HG02759 (cell line): ENCODE data around the gene EVC.
"Not testable (repeated sequence)": the region's sequence is repeated elsewhere in the genome, so short reads cannot be mapped to it uniquely, and the experiment has no call there.

ENCODE experiments used
- ATAC-seq: cut with Tn5 transposase; IDR thresholded peaks from one replicate; pipeline ENCODE4 v1.9.1; 2021; ENCODE audit warnings: mild to moderate bottlenecking, moderate library complexity; ENCODE audit not compliant: unreplicated experiment

Gene EVC

DNA sequence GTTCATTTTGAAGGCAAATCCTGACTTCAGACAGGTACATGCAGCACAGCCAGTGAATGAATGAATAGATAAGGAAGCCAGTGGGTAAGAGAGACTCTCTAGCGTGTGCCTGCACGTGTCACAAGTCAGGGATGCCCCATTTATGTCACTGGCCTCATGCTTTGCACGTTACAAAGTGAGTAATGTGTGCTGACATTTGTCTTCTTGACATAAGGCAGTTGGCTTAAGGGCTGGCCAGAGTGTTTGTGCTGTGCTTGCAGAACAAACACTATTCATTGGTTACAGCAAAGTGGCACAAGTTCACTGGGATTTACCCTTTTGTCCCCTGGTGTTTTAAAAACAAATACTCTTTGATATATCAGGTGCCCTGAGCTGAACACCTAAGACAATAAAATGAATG lies 125.9 kb downstream of the EVC start:
- no peak for ATAC-seq

DNA sequence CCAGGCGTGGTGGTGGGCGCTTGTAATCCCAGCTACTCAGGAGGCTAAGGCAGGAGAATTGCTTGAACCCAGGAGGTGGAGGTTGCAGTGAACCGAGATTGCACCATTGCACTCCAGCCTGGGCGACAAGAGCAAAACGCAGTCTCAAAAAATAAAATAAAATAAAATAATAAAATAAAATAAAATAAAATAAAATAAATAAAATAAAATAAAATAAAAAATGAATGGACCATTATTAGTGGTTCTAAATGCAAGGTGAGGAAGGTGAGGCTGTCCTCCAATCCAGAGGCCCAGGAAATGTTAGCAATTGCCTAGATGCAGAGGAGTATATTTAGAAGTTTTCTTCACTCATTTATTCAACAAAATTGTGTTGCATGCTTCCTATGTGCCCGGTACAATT lies 126.5 kb downstream of the EVC start:
- not testable (repeated sequence) for ATAC-seq

DNA sequence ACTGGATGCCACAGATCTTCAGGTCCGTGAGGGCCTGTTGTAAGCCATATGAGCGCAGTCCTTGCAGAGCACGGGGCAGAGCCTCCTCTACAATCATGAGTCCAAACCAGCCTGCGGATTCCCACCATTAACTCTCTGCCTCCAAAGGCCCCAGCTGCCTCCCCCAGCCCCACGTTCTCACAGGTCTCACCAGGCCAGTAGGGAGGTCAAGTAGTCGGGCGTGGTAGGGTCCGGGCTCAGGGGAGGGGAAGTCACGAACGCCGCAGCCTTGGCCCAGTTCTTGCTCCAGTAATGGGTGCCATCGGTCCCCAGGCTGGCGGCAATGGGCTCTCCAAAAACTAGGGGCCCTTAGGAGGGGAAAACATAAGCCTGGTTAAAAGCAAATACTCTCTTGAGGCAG lies 128.3 kb downstream of the EVC start:
- ATAC-seq, result no peak

DNA sequence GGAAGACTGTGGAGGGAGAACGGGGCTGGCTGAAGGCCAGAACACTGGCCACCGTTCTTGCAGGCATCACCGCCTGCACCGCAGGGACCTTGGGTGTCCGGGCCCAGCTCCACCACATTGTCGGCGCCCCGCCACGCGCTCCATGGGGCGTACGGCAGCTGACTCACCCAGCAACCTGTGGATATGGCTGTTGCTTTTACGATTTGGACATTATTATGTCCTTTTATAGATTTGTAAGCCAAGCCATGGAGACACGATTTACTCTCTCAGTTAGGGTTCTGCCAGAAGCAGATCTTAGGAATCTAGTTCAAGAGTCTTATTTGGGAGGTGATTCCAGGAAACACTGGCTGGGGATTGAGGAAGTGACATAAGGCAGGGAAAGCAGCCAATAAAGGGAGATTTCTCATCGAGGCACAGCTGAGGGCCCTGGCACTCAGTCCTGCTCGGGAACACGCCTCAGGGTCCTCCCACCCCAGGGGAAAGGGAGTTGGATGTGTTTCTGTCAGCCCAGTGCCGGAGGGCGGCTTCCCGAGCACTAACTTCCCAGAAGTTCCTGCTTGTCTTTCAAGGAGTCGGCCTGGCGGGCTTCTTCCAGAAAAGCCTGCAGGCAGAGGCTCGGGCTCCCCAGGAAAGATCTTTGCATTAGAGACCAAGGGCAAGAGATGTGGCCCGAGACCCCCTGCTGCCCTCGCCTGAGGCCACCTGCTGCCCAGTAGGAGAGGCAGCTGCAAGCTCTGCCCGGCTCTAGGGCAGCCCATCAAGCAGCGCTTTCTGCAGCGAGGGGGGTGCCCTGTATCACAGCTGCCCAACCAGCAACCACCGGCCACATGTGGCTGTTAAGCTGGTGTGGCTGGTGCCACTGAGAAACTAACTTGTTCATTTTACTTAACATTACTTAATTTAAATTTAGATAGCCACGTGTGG lies 129.0 kb downstream of the EVC start:
- ATAC-seq, result no peak

DNA sequence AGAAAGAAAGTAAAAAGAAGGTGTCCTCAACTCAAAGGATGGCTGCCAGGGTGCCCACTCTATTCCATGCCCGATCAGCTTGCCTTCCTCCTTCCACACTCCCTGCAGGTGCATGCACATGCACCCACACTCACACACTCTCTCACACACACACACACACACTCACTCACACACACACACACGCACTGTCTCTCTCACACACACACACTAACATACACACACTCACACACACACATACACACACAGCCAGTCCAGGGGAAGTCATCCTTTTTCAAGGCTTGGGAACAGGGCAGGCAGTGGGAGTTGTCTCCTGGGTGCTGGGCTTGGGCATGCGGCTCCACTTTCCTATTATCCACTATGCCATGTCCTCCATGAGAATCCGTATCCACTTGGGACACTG lies 131.5 kb downstream of the EVC start:
- no peak for ATAC-seq

DNA sequence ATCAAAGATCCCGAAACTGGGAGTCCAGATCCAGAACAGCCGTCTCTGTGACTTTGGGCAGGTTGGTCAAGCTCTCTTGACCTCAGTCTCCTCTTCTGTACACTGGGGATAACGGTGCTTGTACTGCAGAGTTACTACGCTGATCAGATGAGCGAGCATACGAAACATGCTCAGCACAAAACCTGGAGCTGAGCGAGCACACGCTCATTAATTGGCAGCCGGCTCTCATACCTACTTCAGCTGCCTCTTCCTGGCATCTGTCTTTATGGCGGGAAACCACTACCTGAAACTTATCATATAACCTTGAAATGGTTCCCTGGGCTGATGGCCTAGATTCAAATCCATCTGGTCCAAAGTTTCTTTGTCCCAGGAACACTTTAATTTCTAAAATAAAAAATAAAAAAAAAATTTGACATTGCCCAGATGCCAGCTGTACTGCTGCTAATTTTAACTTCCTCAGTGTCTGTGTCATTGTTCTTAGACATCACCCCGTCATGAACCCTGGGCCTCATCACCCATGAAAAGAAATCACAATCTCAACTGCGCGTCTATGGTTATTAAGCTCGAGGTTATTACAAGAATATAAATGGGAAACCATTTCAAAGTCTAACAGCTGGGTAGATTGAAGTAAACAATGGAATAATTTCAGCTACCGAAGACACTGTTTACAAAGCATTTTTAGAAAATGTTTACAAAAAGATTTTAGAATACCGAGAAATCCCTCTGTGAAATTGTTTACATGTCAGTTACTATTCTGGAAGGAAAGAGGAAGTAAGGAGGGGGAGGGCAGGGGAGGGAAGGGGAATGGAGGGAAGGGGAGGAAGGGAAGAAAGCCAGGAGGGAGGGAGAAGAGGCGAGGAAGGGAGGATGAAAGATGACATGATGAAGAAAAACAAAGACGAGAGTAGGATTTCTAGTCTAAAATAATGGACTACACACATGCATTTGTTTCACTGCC lies 132.9 kb downstream of the EVC start:
- no peak for ATAC-seq

DNA sequence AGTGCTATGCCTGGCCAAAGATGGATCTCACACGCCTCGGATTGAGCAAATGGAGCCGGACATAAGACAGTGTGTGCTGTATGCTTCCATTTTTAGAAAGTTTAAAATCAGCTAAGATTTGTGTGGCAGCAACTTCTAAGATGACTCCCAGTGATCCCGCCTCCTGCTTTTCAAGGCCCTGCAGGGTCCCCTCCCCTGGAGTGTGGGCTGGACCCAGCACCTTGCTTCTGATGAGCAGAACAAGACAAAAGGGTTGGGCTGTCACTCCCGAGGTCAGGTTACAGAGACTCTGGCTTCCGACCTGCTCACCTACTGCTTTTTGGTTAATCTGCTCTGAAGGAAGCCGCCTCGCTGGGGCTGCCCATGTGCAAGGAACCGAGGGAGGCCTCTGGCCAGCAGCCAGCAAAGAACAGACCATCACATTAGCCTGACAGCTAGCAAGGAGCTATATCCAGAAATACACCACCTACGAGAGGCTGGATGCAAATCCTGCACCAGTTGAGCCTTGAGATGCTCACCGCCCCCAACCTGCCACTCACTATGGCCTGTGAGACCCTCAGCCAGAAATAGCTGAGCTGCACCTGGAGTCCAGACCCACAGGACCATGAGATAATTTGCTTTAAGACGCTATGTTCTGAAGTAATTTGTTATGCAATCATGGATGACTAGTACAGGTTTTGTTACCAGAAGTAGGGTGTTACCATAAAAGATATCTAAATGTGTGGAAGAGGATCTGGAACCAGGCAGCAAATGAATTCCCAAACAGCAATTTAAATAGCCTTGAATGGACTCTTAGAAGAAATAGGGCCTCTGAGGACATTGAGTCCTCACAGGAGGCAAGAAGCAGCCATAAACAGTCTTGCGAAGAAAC lies 134.3 kb downstream of the EVC start:
- ATAC-seq, result no peak

DNA sequence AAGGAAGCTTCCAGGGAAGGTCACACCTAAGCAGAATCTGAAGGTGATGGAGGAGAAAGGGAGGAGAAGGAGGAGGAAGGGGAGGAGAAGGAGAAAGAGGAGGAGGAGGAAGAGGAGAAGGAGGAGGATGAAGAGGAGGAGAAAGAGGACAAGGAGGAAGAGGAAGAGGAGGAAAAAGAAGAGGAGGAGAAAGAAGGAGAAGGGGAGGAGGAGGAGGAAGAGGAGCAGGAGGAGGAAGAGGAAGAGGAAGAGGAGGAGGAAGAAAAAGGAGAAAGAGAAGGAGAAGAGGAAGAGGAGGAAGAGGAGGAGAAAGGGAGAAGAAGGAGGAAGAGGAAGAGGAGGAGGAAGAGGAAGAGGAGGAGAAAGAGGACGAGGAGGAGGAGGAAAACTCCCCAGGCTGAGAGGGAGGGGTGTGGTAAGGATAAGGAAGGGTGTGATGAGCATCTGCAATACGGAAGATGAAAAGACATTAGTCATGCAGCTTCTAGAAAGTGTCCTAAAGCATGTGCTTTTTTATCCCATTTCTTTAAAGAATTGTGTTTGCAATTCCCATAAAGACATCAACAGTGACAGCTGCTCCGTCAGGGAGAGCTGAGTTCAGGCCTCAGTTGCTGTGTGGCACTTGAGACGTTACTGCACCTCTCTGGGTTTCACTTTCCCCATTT lies 140.8 kb downstream of the EVC start:
- no peak for ATAC-seq

DNA sequence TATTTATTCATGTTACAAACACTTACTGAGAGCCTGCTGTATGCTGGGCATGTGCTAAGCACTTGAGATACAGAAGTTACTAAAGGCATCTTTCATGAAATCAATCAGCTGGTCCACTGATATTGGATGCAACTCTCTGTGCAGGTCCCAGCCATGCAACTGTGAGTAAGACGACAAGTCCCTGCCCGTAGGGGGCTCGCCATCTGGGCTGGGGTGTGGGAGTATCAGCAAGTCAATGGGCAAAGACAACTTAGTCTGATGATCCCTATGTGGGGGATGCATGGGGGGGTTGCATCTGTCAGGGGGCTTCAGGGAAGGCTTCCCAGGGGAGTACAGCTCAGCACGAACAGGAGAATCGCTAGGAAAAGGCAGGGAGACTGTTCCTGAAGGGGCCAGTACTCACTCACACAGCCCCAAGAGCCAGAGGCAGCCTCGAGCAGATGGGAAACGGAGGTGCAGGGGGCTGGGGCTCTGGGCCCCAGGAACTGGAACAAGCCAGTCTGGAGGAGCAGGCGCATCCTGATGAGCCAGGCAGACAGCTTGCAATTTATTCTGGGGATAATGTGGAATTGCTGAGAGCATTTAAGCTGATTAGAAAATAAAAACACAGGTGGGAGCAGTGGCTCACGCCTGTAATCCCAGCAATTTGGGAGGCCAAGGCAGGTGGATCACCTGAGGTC lies 141.7 kb downstream of the EVC start:
- ATAC-seq, result no peak

DNA sequence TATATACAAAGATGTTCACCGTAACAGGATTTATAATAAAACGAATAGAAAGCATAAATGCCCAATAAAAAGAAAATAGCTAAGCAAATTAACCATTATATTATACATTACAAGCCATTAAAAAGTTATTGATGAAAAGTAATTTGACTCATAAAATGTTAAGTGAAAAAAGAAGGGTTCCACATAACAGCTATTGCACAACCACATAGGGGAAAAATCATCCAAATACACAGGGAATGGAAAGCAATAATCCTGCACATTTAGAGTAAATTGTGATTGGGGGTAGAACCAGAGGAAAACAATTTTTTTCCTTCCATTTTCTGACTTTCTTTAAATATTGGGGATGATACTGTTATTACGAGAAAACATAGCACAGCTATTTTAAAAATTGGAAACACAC lies 143.9 kb downstream of the EVC start:
- ATAC-seq, result no peak

DNA sequence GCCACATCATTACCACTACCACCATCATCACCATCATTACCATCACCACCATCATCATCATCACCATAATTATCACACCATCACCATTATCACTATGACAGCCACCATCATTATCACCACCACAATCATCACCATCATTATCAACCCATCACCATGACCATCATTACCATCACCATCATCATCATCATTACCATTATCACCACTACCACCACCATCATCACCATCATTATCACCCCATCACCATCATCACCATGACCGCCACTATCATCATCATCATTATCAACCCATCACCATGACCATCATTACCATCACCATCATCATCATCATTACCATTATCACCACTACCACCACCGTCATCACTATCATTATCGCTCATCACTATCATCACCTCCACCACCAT lies 145.4 kb downstream of the EVC start:
- not testable (repeated sequence) for ATAC-seq

DNA sequence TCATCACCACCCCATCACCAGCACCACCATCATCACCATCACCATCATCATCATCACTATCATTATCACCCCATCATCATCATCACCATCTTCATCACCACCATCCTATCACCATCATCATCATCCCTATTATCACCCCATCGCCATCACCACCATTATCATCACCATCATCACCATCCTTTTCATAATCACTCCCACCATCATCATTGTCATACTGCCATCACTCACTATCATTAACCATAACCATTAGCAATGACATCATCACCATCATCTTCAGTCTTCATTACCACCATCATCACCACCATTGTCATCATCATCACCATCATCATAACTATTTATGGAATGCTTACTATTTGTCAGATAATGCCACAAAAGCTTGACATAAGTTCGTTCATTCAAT lies 146.2 kb downstream of the EVC start:
- no peak for ATAC-seq

DNA sequence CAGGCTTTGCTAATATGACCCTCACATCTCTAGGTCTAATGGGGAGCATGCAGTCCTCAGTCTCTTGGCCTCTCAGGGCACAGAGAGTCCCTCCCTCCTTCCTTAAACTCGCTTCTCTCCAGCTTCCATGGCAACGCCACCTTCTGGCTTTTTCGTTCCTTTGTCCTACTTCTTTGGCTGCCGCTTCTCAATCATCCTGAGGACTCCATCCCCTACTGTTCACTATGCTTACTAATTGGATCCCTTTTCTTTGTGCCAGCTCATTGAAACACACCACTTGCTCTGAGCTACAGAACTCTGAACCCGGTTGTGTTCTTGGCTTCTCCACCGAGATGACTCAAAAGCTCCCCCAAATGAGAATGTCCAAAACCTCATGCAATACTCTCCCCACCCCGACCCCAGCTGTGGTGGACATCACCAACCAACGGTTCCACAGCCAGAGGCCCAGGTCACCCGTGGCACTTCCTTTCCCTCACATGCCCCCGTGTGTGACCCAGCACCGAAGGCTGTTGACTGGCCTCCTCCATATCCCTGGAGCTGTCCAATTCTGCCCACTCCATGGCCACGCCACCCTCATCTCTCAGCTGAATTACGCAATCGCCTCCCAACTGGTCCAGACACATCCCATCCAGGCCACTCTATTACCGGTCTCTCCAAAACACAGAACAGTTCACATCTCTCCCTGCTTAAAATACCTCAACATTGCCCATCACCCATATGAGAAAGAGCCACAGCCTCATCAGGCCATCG lies 147.2 kb downstream of the EVC start:
- no peak for ATAC-seq

DNA sequence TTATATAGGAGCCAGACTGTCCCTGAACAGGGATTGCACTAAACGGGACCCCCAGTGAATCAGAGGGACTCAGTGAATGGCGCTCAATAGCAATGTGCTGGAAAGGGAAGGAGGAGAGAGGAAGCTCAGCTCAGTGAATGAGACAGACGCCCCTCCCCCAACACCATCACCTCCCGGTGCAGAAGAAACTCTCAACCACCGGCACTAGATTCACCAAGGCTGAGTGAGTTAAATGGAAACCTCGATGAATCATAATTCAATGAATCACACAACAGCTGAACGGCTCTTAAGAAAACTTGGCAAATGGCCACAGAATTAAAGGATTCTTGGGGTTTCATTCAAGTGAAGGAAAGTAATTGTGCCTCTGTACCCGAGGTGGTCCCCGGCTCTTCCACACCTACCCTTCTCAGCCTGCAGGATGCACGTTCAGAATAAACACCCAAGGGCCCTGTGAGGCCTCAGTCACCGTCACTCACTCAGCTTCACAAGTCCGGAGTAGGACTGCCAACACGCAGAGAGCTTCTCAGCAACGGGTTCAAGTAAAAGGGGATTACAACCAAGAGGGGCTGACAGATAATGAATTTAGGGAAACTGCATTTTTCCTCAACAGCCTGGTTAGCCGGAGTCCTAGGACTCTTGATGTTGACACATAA lies 152.6 kb downstream of the EVC start:
- ATAC-seq, result no peak
